ENCODE data around the gene KRT1.

Gene KRT1

DNA sequence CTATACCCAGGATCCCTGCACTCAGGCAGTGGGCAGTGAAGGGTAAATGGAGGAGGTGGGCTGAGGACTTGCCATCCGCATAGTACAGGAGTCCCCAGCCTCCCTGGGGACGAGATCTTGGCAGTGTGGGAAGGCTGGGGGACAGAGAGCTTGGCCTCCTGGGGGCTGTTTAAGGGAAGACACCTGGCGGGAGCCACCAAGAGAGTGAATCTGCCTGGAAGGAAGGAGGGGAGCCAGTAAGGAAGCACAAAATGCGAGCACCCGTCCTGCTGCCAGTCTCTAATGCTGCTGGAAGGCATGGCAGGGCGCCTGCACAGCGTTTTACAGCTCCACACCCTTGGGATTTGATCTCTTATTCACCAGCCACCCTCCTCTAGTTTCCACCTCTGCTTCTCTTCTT lies 20.8 kb downstream of the KRT1 start:
- no peaks in the 10 kb centered on the region for H3K36me3 ChIP-seq (ENCODE audit: insufficient read depth, low read length)
- H3K9ac ChIP-seq (ENCODE audit: low read depth, low read length), result no peak overlapping the region
- H3K4me2 ChIP-seq (ENCODE audit: low read length), result no peak overlapping the region
- no peaks in the 10 kb centered on the region for H3K4me1 ChIP-seq (ENCODE audit: control insufficient read depth, insufficient read depth, low read length)
- H3K9me3 ChIP-seq (replicated peaks; ENCODE audit: low read length), result no peaks in the 10 kb centered on the region
- no peak overlapping the region for H3K4me3 ChIP-seq (ENCODE audit: low read length)
- peaks cover 59% of the 10 kb centered on the region for H3K27me3 ChIP-seq (ENCODE audit: control insufficient read depth, insufficient read depth, low read length)

DNA sequence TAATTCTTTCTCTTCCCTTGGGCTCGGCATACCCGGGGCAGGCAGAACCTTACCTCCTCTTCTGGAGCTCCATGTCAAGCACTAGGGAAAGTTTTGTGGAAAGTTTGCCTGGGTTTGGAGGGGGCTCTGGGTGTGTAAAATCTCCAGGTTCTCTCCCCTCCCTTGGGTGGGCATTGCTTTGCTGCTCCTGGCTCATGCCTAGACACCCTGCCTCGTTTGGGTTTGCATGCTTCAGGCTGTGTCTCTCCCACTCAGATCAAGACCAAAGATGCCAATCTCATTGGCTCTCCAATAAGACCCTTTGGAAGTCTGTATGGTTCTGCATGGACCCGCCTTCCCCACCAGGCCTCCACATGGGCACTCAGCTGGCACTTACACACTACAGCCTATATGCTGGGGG lies 22.0 kb downstream of the KRT1 start:
- Histone ChIP-seq H3K4me1 (ENCODE audit: control insufficient read depth, insufficient read depth, low read length) (no peaks in the 10 kb centered on the region), H3K4me3 (ENCODE audit: low read length) (no peak overlapping the region), H3K27me3 (ENCODE audit: control insufficient read depth, insufficient read depth, low read length) (peaks cover 59% of the 10 kb centered on the region), H3K9me3 (replicated peaks; ENCODE audit: low read length) (no peaks in the 10 kb centered on the region), H3K4me2 (ENCODE audit: low read length) (no peak overlapping the region), H3K36me3 (ENCODE audit: insufficient read depth, low read length) (no peaks in the 10 kb centered on the region), H3K9ac (ENCODE audit: low read depth, low read length) (no peak overlapping the region)

DNA sequence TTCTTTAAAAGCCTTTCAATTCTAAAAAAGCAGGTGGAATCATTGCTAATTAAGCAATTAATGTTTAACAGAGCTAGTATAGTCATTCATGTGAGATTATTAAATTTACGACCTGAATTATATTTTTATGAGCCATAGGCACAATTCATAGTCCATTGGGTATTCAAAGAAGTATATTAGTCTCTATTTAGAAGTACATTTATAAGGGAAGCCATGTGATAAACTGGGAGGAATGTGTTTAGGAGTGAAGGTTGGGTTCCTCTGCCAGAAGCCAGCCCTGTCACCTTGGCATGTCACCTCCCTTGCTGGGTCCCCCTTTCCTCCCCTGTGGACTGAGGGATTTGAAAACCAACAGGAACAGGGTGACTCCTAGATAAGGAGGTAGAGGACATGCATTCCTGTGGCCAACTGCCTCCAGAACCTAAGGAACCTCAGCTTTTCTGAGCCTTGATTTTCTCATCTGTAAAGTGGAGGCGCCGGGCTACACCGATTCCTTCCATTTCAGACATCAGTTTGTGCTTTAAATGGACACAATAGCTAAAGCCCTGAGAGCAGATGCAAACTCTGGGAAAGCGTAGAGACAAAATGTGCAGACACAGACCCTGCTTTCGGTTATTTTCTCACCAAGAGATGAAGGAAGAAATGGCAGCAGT lies 22.8 kb downstream of the KRT1 start:
- Histone ChIP-seq H3K36me3 (ENCODE audit: insufficient read depth, low read length) (no peaks in the 10 kb centered on the region), H3K4me3 (ENCODE audit: low read length) (no peak overlapping the region), H3K4me2 (ENCODE audit: low read length) (no peak overlapping the region), H3K4me1 (ENCODE audit: control insufficient read depth, insufficient read depth, low read length) (no peaks in the 10 kb centered on the region), H3K27me3 (ENCODE audit: control insufficient read depth, insufficient read depth, low read length) (peaks cover 56% of the 10 kb centered on the region), H3K9ac (ENCODE audit: low read depth, low read length) (no peak overlapping the region), H3K9me3 (replicated peaks; ENCODE audit: low read length) (no peaks in the 10 kb centered on the region)

DNA sequence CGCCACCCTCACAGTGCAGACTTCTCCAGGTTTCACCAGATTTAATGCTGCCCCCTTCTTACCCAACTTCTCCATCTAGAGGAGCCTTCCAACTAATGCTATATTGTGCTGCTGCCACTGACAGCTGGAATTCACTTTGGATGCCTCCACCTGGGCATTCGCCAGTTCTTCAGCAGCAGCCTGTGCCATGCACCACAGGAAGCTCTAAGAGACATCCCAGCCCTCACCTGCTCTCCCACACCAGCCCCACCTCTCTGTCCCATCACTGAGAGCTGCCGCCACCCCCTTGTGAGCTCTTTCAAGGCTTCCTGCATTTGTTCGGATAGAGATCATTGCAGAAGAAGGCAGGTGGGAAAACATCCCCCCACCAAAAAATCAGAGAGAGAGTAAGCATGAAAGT lies 23.6 kb downstream of the KRT1 start:
- Histone ChIP-seq H3K4me2 (ENCODE audit: low read length) (no peak overlapping the region), H3K27me3 (ENCODE audit: control insufficient read depth, insufficient read depth, low read length) (peaks cover 60% of the 10 kb centered on the region), H3K4me1 (ENCODE audit: control insufficient read depth, insufficient read depth, low read length) (no peaks in the 10 kb centered on the region), H3K9ac (ENCODE audit: low read depth, low read length) (no peak overlapping the region), H3K4me3 (ENCODE audit: low read length) (no peak overlapping the region), H3K9me3 (replicated peaks; ENCODE audit: low read length) (no peaks in the 10 kb centered on the region), H3K36me3 (ENCODE audit: insufficient read depth, low read length) (no peaks in the 10 kb centered on the region)

DNA sequence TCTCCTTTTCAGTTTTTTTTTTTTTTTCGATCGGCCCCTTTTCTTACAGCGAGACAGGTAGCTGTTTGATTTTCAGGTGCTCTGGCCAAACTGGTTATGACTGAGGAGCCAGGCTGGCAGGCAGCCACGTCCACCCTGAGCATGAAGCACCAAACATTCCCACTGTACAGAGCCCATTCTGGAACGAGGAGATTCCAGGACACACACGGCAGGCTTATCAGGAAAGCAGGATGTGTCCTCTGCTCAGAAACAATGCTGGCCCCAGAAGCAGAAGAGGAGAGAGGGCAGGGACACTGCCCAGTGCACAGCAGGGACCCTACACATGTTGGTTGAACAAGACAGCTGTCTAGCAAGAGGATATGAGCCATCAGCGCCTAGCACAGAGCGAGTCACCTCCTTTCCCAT lies 24.5 kb downstream of the KRT1 start:
- Histone ChIP-seq H3K4me1 (ENCODE audit: control insufficient read depth, insufficient read depth, low read length) (no peaks in the 10 kb centered on the region), H3K9ac (ENCODE audit: low read depth, low read length) (no peak overlapping the region), H3K4me2 (ENCODE audit: low read length) (no peak overlapping the region), H3K9me3 (replicated peaks; ENCODE audit: low read length) (no peaks in the 10 kb centered on the region), H3K27me3 (ENCODE audit: control insufficient read depth, insufficient read depth, low read length) (peaks cover 63% of the 10 kb centered on the region), H3K36me3 (ENCODE audit: insufficient read depth, low read length) (no peaks in the 10 kb centered on the region), H3K4me3 (ENCODE audit: low read length) (no peak overlapping the region)

DNA sequence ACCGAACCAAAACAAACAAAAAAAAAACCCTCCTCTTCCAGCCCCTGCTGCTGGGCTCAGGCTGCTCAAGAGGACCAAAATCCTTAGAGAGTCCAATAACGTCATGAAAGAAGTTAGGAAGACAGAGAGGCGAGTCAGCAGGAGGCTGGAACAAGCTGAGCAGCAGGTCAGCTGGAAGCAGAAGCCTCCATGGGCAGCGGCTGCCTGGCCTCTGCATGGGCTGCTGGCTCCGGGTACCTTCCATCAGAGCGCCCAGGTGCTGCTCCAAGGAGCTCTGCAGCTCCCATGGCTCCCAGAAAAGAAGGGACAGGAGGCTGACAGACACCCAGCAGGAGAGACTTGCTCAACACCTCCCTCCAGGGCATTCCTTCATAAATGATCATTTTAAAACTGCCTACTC lies 25.0 kb downstream of the KRT1 start:
- H3K4me2 ChIP-seq (ENCODE audit: low read length), result no peak overlapping the region
- H3K9ac ChIP-seq (ENCODE audit: low read depth, low read length), result no peak overlapping the region
- H3K4me3 ChIP-seq (ENCODE audit: low read length), result no peak overlapping the region
- peaks cover 66% of the 10 kb centered on the region for H3K27me3 ChIP-seq (ENCODE audit: control insufficient read depth, insufficient read depth, low read length)
- no peaks in the 10 kb centered on the region for H3K9me3 ChIP-seq (replicated peaks; ENCODE audit: low read length)
- no peaks in the 10 kb centered on the region for H3K36me3 ChIP-seq (ENCODE audit: insufficient read depth, low read length)
- H3K4me1 ChIP-seq (ENCODE audit: control insufficient read depth, insufficient read depth, low read length), result no peaks in the 10 kb centered on the region

DNA sequence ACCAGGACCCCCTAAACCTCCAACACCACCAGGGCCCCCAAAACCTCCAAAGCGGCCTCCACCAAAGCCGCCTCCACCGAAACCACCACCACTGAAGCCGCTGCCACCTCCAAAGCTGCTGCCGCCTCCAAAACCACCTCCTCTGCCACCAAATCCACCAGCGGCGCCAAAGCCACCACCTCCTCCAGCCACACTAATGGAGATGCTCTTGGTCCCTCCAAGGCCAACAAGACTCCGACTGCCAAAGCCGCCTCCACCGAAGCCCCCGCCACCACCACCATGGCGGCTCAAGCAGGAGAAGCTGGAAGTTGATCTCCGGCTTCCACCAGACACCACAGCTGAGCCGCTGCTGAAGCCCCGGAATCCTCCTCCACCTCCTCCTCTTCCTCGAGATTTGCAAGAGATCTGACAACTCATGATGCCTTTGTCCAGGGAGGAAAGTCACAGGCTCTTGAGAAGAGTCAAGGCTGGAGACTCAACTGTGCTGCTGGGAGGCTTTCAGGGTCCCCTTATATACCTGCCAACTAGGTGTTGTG lies 28.4 kb downstream of the KRT1 start, which contains the start of gene KRT2:
Gene KRT2 (minus strand): TSS at position 486 of the 536 bp plus-strand sequence. CDS start 69 bp downstream, at position 417.
- H3K9ac ChIP-seq (ENCODE audit: low read depth, low read length), result no peak within 1 kb of the TSS
- H3K4me1 ChIP-seq (ENCODE audit: control insufficient read depth, insufficient read depth, low read length), result no peaks in the 10 kb centered on the region
- H3K36me3 ChIP-seq (ENCODE audit: insufficient read depth, low read length), result no peaks in the 10 kb centered on the region
- no peak within 1 kb of the TSS for H3K4me2 ChIP-seq (ENCODE audit: low read length)
- no peak within 1 kb of the TSS for H3K4me3 ChIP-seq (ENCODE audit: low read length)
- peaks cover 71% of the 10 kb centered on the region for H3K27me3 ChIP-seq (ENCODE audit: control insufficient read depth, insufficient read depth, low read length)
- no peaks in the 10 kb centered on the region for H3K9me3 ChIP-seq (replicated peaks; ENCODE audit: low read length)

DNA sequence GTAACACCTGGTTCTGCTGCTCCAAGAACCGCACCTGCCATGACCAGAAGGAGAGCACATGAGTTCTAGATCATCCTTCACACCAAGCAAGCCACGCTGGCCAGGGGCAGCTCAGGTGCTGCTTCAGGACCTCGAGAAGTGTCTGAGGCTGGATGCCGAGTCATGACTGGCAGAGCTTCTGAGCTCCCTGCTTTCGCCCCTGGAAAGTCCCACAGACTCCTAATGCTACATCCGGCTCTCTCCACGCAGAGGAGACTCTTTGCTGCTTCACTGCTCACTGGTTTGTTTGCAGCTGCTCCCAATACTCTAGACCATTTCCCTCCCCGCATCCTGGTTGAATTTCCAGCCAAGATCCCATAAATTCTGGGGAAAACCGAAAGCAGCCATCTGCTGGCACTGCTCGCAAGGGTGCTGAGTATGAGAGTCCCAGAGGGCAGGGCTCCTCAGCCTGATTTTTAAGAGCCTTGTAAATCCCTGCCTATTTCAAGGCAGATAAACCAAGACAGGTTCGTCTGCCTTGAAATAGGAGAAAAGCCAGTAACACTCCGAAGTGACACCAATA lies 29.6 kb downstream of the KRT1 start:
- H3K27me3 ChIP-seq (ENCODE audit: control insufficient read depth, insufficient read depth, low read length), result peaks cover 76% of the 10 kb centered on the region
- no peak overlapping the region for H3K9ac ChIP-seq (ENCODE audit: low read depth, low read length)
- no peaks in the 10 kb centered on the region for H3K4me1 ChIP-seq (ENCODE audit: control insufficient read depth, insufficient read depth, low read length)
- no peak overlapping the region for H3K4me2 ChIP-seq (ENCODE audit: low read length)
- no peaks in the 10 kb centered on the region for H3K36me3 ChIP-seq (ENCODE audit: insufficient read depth, low read length)
- no peaks in the 10 kb centered on the region for H3K9me3 ChIP-seq (replicated peaks; ENCODE audit: low read length)
- H3K4me3 ChIP-seq (ENCODE audit: low read length), result no peak overlapping the region

DNA sequence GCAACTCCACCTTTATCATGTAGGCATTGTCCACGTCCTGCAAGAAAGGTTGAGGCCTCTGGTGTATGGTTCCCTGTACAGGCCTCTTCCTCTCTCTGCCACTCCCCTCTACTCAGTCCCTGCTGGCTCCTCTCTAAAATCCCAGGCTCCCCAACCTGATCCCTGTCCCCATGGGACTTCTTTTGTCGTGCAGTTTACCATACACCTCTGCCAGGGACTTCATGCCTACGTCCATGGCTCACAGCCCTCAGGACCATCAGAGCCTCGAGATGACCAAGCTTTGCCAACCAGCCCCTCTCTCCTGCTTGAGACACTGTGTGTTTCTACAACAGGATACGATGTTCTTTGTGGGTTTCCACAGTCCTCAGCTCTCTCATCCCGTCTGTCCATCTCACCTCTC lies 31.1 kb downstream of the KRT1 start:
- no peaks in the 10 kb centered on the region for H3K4me1 ChIP-seq (ENCODE audit: control insufficient read depth, insufficient read depth, low read length)
- H3K9me3 ChIP-seq (replicated peaks; ENCODE audit: low read length), result no peaks in the 10 kb centered on the region
- H3K4me3 ChIP-seq (ENCODE audit: low read length), result no peak overlapping the region
- no peaks in the 10 kb centered on the region for H3K36me3 ChIP-seq (ENCODE audit: insufficient read depth, low read length)
- no peak overlapping the region for H3K4me2 ChIP-seq (ENCODE audit: low read length)
- H3K27me3 ChIP-seq (ENCODE audit: control insufficient read depth, insufficient read depth, low read length), result peaks cover 78% of the 10 kb centered on the region
- H3K9ac ChIP-seq (ENCODE audit: low read depth, low read length), result no peak overlapping the region

DNA sequence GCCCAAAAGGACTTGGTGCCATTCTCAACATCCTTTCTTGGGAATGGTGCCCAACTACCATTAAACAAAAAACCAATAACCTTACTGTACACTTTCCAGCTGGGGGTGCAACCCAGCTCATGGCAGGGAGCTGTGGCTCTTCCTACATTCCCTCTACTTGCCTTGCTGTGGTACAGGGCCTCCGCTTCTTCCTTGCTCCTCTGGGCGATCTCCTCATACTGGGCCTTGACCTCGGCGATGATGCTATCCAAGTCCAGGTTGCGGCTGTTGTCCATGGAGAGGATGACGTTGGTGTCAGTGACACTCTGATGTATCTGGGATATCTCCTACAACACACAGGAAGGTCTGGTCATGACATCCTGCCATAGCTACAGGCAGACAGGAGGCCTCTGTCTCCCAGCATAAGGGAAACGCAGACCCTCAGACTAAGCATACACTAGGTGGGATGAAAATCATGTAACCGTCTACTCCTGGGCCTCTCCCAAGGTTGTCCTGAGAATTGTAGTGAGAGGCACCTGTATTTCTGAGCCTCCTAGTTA lies 32.1 kb downstream of the KRT1 start:
- Histone ChIP-seq H3K27me3 (ENCODE audit: control insufficient read depth, insufficient read depth, low read length) (peaks cover 75% of the 10 kb centered on the region), H3K36me3 (ENCODE audit: insufficient read depth, low read length) (no peaks in the 10 kb centered on the region), H3K4me1 (ENCODE audit: control insufficient read depth, insufficient read depth, low read length) (no peaks in the 10 kb centered on the region), H3K4me2 (ENCODE audit: low read length) (no peak overlapping the region), H3K9me3 (replicated peaks; ENCODE audit: low read length) (no peaks in the 10 kb centered on the region), H3K9ac (ENCODE audit: low read depth, low read length) (no peak overlapping the region), H3K4me3 (ENCODE audit: low read length) (no peak overlapping the region)

DNA sequence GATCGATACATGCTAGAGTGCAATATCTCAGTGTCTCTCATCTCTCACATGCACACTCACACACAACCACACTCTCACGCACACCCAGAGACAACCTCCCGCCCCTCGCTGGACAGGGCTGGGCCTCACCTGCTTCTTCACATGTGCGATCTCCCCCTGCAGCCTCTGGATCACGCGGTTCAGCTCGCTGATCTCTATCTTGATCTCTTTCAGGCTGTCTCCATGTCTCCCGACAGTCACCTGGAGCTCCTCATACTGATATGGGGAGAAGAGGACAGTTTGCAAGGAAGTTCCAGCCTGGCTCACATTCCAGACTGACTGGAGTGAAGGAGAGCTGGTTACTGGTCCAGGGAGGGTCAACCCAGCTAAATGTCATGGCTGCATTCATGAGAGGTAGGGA lies 32.6 kb downstream of the KRT1 start:
- Histone ChIP-seq H3K27me3 (ENCODE audit: control insufficient read depth, insufficient read depth, low read length) (peaks cover 73% of the 10 kb centered on the region), H3K9ac (ENCODE audit: low read depth, low read length) (no peak overlapping the region)

DNA sequence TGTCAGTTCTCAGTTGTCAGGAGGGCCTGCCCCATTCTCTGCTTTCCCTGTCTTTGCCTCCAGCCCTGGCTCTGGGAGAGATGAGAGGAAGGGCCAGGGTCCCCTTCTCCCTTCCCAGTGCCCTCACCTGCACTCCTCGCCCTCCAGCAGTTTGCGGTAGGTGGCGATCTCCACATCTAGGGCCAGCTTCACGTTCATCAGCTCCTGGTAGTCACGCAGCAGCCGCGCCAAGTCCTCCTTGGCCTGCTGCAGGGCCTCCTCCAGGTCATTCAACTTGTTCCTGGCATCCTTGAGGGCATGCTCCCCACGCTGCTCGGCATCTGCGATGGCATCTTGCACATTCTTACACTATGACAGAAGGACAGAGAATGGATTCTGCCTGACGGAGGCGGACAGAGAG lies 33.6 kb downstream of the KRT1 start:
- Histone ChIP-seq H3K9ac (ENCODE audit: low read depth, low read length) (no peak overlapping the region), H3K36me3 (ENCODE audit: insufficient read depth, low read length) (no peaks in the 10 kb centered on the region), H3K9me3 (replicated peaks; ENCODE audit: low read length) (no peaks in the 10 kb centered on the region), H3K27me3 (ENCODE audit: control insufficient read depth, insufficient read depth, low read length) (peaks cover 77% of the 10 kb centered on the region), H3K4me3 (ENCODE audit: low read length) (no peak overlapping the region), H3K4me1 (ENCODE audit: control insufficient read depth, insufficient read depth, low read length) (no peaks in the 10 kb centered on the region), H3K4me2 (ENCODE audit: low read length) (no peak overlapping the region)

More for the DNA sequence above, 32.6 kb downstream of the KRT1 start:
- H3K4me1 ChIP-seq (ENCODE audit: control insufficient read depth, insufficient read depth, low read length), result no peaks in the 10 kb centered on the region
- no peaks in the 10 kb centered on the region for H3K9me3 ChIP-seq (replicated peaks; ENCODE audit: low read length)
- no peak overlapping the region for H3K4me3 ChIP-seq (ENCODE audit: low read length)
- H3K4me2 ChIP-seq (ENCODE audit: low read length), result no peak overlapping the region
- H3K36me3 ChIP-seq (ENCODE audit: insufficient read depth, low read length), result no peaks in the 10 kb centered on the region

Data from skeletal muscle satellite cell (primary cell).